LNCAP (cell line): Measurements from ENCODE around the gene DCUN1D2.
A peak's percentile ranks its signal among the peaks of the same experiment; 100 is the strongest.

Experiments used
- TF ChIP-seq, protein P1 (sequence below): fragments of 450-650 bp; IDR thresholded peaks from 2 replicates; pipeline ENCODE4 v1.5.1; 2017; ENCODE audit warnings: mild to moderate bottlenecking

The DCUN1D2 gene

GRCh38 chr13:113491982-113492381, 1.5 kb upstream of the DCUN1D2 start:
- TF ChIP-seq, protein P1, sequence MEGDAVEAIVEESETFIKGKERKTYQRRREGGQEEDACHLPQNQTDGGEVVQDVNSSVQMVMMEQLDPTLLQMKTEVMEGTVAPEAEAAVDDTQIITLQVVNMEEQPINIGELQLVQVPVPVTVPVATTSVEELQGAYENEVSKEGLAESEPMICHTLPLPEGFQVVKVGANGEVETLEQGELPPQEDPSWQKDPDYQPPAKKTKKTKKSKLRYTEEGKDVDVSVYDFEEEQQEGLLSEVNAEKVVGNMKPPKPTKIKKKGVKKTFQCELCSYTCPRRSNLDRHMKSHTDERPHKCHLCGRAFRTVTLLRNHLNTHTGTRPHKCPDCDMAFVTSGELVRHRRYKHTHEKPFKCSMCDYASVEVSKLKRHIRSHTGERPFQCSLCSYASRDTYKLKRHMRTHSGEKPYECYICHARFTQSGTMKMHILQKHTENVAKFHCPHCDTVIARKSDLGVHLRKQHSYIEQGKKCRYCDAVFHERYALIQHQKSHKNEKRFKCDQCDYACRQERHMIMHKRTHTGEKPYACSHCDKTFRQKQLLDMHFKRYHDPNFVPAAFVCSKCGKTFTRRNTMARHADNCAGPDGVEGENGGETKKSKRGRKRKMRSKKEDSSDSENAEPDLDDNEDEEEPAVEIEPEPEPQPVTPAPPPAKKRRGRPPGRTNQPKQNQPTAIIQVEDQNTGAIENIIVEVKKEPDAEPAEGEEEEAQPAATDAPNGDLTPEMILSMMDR: no peak

- TF ChIP-seq, protein P1: no peak
These were observed 940 bp upstream of the DCUN1D2 start for GRCh38 chr13:113491418-113491883.

- TF ChIP-seq, protein P1: no peak
These were observed 689 bp downstream of the DCUN1D2 start for GRCh38 chr13:113489549-113490495.

DNA sequence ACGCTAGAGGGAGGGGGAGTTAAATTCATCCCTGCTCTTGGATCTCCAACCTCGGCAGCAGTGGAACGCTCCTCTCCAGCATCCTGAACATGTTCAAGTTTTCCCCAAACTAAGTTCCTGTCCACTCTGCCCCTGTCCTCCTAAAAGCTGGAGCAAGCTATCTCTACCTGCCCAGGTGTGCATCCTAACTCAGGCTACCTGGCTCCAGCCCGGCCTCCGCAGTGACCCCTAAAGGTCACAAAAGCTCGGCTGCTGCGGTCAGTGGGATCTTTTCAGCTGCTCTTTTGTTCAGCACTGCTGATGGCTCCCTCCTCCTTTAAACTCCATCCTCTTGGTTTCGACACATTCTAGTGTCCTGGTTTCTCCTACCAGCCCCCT, 1.4 kb downstream of the DCUN1D2 start:
- TF ChIP-seq, protein P1: peak; percentile 38

- TF ChIP-seq, protein P1: no peak
These were observed 2.2 kb downstream of the DCUN1D2 start for GRCh38 chr13:113488283-113488682.

GRCh38 chr13:113486698-113487097, 3.8 kb downstream of the DCUN1D2 start:
- TF ChIP-seq, protein P1: no peak

DNA sequence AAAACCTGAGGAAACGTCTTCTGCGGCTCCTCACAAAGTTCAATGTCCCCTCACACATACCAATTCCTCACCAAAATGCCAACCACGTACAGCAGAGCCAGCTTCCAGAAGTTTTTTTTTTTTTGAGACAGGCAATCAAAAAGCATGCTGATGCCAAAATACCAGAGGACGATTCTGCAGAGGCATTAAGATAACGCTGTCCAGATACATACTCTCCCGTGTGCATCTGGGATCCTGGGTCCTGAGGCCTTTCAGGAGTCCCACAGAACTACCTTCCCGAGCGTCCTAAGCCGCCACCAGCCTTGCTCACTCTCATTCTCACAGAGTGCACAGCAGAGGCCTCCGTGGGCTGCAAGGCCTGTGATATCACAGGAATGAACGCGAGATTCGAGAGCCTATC, 5.0 kb downstream of the DCUN1D2 start:
- TF ChIP-seq, protein P1: no peak
